Nephron progenitor cell (in vitro differentiated cells): ENCODE data around the gene EZH2.

Experiments
- DNase-seq: peaks from one replicate; pipeline ENCODE4 v3.0.0; 2021
- H3K27ac Mint-ChIP-seq: 2 replicates; pipeline ENCODE4 v1.8.0; 2021; ENCODE audit warnings: mild to moderate bottlenecking, moderate library complexity, mixed read lengths
- H3K27me3 Mint-ChIP-seq: 2 replicates; pipeline ENCODE4 v1.8.0; 2021; ENCODE audit warnings: mild to moderate bottlenecking, low read depth, mixed read lengths; ENCODE audit not compliant: poor library complexity
- H3K36me3 Mint-ChIP-seq: 2 replicates; pipeline ENCODE4 v1.8.0; 2021; ENCODE audit warnings: low read depth, mixed read lengths
- H3K4me1 Mint-ChIP-seq: 2 replicates; pipeline ENCODE4 v1.8.0; 2021; ENCODE audit warnings: mixed read lengths
- H3K4me3 Mint-ChIP-seq: 2 replicates; pipeline ENCODE4 v1.8.0; 2021; ENCODE audit warnings: mild to moderate bottlenecking, moderate library complexity, mixed read lengths
- H3K9me3 Mint-ChIP-seq: 2 replicates; pipeline ENCODE4 v1.8.0; 2021; ENCODE audit warnings: mild to moderate bottlenecking, moderate library complexity, mixed read lengths
- TF ChIP-seq, protein P1 (sequence below): fragments of 200-600 bp; sonication (generic); IDR thresholded peaks from 2 replicates; pipeline ENCODE4 v1.5.0; 2021; ENCODE audit warnings: antibody characterized with exemption

Gene EZH2

DNA sequence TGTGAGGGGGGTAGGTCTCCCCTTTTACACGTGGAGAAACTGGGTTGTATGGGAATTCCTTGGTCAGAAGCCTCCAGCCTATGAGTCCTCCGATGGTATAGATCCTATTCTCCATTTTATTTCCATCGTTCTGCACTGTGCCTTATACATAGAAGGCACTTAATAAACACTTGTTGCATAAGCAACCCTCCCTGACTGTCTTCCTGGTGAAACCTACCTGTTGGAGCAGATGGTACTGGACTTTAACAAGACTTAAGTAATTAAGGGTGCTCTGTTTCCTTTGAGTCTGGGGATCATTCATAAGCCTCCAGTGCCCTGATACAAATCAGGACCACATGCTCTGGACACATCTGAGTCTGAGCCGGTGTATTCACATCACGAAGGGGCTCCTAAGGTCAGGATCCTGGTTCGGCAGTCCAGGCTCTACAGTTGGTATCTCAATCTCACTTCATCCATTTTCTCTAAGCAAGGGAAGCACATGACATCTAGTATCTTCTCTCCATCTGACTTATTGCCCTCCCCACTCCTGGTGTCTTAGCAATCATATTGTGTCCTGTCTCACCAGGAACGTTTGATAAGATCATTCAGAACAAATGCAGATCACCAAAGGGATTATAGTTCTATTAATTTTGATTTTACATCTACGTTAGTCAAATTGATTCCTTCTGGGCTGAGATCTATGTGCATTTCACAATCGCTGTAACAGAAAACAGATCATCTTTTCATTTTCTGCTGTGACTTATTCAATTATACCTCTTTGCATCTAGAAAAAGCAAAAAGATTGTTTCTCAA is 22.8 kb upstream of the EZH2 start:
- H3K27me3 Mint-ChIP-seq, result peaks cover 32% of the 10 kb centered on the region
- DNase-seq, result no peak
- TF ChIP-seq, protein P1, sequence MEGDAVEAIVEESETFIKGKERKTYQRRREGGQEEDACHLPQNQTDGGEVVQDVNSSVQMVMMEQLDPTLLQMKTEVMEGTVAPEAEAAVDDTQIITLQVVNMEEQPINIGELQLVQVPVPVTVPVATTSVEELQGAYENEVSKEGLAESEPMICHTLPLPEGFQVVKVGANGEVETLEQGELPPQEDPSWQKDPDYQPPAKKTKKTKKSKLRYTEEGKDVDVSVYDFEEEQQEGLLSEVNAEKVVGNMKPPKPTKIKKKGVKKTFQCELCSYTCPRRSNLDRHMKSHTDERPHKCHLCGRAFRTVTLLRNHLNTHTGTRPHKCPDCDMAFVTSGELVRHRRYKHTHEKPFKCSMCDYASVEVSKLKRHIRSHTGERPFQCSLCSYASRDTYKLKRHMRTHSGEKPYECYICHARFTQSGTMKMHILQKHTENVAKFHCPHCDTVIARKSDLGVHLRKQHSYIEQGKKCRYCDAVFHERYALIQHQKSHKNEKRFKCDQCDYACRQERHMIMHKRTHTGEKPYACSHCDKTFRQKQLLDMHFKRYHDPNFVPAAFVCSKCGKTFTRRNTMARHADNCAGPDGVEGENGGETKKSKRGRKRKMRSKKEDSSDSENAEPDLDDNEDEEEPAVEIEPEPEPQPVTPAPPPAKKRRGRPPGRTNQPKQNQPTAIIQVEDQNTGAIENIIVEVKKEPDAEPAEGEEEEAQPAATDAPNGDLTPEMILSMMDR, result no peak

DNA sequence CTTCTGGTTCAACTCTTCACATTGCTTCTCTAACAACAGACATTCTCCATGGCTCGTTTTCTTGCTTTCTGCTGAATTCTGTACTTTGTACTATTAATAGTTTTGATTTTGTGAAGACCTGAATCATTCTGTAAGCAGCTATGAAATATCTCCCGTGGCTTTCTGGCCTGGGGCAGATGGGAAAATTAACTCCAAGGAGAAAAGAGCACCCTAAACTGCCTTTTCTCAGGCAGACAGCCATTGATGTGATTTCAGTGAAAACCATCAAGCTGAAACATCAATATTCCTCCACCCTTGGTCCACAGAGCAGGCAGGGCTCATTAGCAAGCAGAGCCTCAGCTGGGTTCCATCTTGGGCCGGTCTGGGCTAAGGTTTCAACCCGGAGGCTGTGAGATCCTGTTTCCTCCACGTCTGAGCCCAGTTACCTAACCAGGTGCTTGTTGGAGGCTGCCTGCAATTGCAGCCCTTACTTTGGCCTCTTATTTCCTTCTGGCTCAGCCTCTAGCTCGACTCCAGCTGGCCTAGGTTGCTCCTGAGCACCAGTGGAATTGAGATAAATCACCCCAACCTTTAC is 21.1 kb upstream of the EZH2 start:
- H3K36me3 Mint-ChIP-seq, result no peaks in the 10 kb centered on the region
- no peak overlapping the region for H3K27ac Mint-ChIP-seq
- peaks cover 22% of the 10 kb centered on the region for H3K4me1 Mint-ChIP-seq
- H3K9me3 Mint-ChIP-seq, result no peaks in the 10 kb centered on the region
- TF ChIP-seq, protein P1, result no peak
- H3K4me3 Mint-ChIP-seq, result no peak overlapping the region
- peaks cover 24% of the 10 kb centered on the region for H3K27me3 Mint-ChIP-seq
- DNase-seq, result no peak

More for the DNA sequence above, 22.8 kb upstream of the EZH2 start:
- Mint-ChIP-seq H3K36me3 (no peaks in the 10 kb centered on the region), H3K4me1 (peaks cover 22% of the 10 kb centered on the region), H3K27ac (no peak overlapping the region), H3K9me3 (no peaks in the 10 kb centered on the region), H3K4me3 (no peak overlapping the region)

DNA sequence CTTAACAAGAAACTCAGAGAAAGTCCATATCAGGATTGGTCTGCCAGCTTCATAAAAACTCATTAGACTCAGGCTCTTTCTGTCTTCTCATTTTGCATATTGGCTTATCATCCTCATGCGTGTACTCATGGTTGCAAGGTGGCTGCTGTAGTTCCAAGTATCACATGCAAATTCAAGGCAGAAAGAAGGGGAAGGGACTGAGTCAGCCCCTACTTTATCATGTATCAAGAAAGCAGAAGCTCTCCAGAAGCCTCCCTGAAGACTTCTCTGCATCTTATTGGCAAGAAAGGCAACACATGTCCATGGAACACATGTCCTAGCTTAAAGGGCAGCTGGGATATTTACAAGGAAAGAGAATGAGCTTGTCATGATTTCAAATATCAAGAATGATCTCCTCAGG is 19.4 kb upstream of the EZH2 start:
- Mint-ChIP-seq H3K9me3 (no peaks in the 10 kb centered on the region), H3K4me3 (no peak overlapping the region), H3K27ac (no peak overlapping the region), H3K27me3 (peaks cover 13% of the 10 kb centered on the region), H3K4me1 (peaks cover 20% of the 10 kb centered on the region), H3K36me3 (no peaks in the 10 kb centered on the region)
- TF ChIP-seq, protein P1, result no peak
- DNase-seq, result no peak

DNA sequence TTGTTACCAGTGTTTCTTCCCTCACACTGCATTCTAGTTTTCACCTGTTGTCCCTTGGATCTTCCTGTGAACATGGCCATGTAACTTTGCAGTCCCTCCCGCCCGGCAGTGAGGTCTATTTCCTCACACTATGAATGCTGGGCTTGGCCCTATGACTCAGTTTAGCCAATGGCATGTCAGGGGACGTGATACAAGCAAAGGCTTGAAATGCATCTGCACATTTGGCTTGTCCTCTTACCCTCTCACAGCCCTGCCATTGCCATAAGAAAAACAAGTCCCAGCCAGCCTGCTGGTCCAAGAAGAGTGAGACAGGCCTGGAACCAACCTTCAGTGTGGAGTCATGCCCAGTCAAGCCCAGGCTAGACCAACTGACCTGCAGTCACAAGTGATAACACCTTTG is 17.1 kb upstream of the EZH2 start:
- H3K36me3 Mint-ChIP-seq, result no peaks in the 10 kb centered on the region
- no peak for DNase-seq
- H3K27ac Mint-ChIP-seq, result no peak overlapping the region
- no peaks in the 10 kb centered on the region for H3K9me3 Mint-ChIP-seq
- H3K4me1 Mint-ChIP-seq, result peaks cover 20% of the 10 kb centered on the region
- peaks cover 10% of the 10 kb centered on the region for H3K27me3 Mint-ChIP-seq
- TF ChIP-seq, protein P1, result no peak
- no peak overlapping the region for H3K4me3 Mint-ChIP-seq

GRCh38 chr7:148898845-148899484 is 14.9 kb upstream of the EZH2 start:
- H3K9me3 Mint-ChIP-seq, result no peaks in the 10 kb centered on the region
- H3K4me3 Mint-ChIP-seq, result peak overlapping the region; percentile 3
- TF ChIP-seq, protein P1, result no peak
- H3K36me3 Mint-ChIP-seq, result no peaks in the 10 kb centered on the region
- peaks cover 15% of the 10 kb centered on the region for H3K4me1 Mint-ChIP-seq
- peak overlapping the region; percentile 44 for H3K27ac Mint-ChIP-seq
- peaks cover 5% of the 10 kb centered on the region for H3K27me3 Mint-ChIP-seq
- peak; percentile 18 for DNase-seq
